22Rv1 (cell line): ENCODE results near the gene RAD21L1.

Source experiments
- H3K27ac ChIP-seq: fragments of 450-650 bp; 2 replicates; pipeline ENCODE4 v1.5.1; 2017
- ZFX ChIP-seq: fragments of 450-650 bp; IDR thresholded peaks from 2 replicates; pipeline ENCODE4 v1.6.1; 2017; ENCODE audit warnings: antibody characterized with exemption, borderline replicate concordance
- TF ChIP-seq, protein P1 (sequence below): fragments of 450-650 bp; IDR thresholded peaks from 2 replicates; pipeline ENCODE4 v1.5.1; 2017; ENCODE audit warnings: mild to moderate bottlenecking

The RAD21L1 gene

DNA sequence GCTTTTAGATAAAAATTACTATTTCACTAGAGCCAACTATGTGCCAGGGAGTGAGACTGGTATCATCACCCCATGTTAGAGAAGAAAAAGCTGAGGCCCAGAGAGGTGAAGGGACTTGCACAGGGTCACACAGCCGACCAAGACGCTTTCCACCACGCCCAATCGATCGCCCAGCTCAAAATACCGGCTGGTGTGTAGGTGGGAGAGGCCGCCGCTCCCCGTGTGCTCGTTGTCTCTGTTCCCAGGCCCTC is 40.0 kb downstream of the RAD21L1 start:
- no peak overlapping the region for H3K27ac ChIP-seq

DNA sequence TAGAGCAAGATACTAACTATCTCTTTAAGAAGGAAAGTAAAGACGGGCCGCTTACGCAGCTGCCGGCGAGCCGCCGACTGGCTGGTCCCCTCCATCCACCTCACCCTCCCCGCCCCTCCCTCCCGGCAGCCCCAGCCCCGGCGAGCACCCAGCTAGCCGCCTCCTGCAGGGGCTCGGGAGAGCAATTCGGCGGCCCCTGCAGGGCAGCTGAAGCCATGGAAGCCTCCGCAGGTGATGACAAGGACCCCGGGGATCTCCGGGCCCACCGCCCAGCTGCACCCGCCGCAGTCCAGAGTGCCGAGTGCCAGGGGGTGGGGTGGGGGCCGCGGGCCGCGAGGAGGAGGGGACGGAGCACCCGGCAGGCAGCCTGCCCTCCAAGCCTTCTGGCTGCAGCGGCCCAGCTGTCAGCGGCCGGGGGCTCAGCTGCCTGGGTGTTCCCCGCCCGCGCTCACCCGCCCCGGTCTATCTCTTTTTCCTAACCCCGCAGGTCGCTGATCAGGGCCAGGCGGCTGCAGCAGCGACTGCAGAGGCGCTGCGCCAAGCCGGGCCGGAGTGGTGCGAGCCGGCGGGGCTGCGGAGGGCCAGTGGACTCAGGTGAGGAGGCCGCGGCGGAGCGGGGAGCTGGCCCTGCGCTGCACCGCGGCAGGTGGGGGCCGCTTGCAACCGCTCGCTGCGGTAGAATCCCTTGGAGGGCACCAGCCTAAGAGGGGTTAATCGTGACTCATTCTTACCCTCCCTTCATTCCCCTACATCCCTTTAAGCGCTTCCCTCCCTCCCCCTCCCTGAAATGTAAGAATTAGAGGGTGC is 40.5 kb downstream of the RAD21L1 start, which contains the start of gene SNPH:
TSS of gene SNPH (plus strand) at position 128 of the 807 bp plus-strand sequence. CDS start 29,946 bp downstream, outside the sequence.
- TF ChIP-seq, protein P1, sequence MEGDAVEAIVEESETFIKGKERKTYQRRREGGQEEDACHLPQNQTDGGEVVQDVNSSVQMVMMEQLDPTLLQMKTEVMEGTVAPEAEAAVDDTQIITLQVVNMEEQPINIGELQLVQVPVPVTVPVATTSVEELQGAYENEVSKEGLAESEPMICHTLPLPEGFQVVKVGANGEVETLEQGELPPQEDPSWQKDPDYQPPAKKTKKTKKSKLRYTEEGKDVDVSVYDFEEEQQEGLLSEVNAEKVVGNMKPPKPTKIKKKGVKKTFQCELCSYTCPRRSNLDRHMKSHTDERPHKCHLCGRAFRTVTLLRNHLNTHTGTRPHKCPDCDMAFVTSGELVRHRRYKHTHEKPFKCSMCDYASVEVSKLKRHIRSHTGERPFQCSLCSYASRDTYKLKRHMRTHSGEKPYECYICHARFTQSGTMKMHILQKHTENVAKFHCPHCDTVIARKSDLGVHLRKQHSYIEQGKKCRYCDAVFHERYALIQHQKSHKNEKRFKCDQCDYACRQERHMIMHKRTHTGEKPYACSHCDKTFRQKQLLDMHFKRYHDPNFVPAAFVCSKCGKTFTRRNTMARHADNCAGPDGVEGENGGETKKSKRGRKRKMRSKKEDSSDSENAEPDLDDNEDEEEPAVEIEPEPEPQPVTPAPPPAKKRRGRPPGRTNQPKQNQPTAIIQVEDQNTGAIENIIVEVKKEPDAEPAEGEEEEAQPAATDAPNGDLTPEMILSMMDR: peak; percentile 15; the same call in 1 of the 2 replicates
- TF ChIP-seq ZFX: no peak
- no peak within 1 kb of the TSS for H3K27ac ChIP-seq

More for the DNA sequence above, 40.0 kb downstream of the RAD21L1 start:
- TF ChIP-seq ZFX: no peak
- TF ChIP-seq, protein P1: no peak

DNA sequence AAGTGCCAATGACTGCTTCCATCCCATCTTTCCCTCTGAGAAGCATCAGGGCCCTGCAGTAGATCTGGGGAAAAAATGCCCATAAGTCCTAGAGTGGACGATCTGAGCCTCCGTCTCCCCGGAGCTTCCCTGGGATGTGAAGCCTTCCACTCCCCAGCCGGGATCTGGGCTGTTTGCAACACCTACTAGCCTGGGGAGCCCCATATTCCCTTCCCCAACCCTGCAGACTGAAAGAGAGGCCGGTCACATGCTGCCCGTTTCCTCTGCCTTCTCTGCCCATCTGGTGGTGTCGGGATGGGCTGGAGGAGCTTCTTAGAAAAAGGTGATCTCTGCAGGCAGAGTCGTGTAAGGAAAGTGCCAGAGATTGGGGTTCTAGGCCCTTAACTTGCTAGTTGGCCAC is 41.3 kb downstream of the RAD21L1 start:
- H3K27ac ChIP-seq: no peak overlapping the region
- TF ChIP-seq ZFX: no peak
- TF ChIP-seq, protein P1: no peak

DNA sequence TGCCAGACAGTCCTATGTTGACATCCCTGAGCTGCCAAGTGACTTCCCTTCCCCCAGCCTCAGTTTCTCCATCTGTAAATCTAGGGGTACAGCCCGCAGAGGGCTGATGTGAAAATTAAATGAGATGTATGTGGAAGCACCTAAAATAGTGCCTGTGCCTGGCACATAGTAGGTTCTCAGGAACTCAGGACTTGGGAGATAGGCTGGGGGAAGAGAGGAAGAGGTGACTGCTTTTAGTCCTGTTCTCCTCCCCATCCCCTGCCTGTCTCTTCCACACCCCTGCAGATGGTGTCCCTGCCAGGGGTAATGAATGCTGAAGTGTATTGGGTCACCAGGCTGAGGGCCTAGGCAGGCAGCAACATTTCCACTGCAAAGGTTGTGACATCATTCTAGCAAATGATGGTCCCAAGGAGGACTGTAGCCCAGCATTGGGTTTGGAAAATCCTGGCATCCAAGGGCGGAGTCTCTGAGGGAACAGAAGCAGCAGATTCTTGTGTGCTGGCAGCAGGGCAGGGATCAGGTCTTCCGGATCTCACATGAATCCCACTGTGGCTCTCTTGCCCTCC is 42.0 kb downstream of the RAD21L1 start:
- H3K27ac ChIP-seq: no peak overlapping the region
- TF ChIP-seq, protein P1: no peak
- no peak for TF ChIP-seq ZFX

DNA sequence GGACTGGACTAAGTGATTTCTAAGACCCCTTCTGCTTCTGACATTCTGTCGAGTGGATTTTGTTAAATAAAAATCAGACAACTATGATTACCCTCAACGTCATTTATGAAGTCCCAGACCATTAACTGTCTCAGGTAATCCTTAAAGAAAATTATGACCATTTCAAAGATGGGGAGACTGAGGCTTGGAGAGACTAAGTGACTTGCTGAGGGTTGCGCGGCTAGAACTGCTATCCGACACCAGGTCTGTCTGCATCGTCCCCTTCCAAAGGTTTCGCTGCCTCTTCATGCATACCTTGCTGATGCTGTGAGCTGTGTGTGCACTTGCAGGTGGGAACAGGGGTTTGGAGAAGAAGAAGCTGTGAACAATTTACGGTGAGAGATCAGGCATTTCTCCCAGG is 43.4 kb downstream of the RAD21L1 start:
- H3K27ac ChIP-seq: no peak overlapping the region
- no peak for TF ChIP-seq ZFX
- TF ChIP-seq, protein P1: no peak

DNA sequence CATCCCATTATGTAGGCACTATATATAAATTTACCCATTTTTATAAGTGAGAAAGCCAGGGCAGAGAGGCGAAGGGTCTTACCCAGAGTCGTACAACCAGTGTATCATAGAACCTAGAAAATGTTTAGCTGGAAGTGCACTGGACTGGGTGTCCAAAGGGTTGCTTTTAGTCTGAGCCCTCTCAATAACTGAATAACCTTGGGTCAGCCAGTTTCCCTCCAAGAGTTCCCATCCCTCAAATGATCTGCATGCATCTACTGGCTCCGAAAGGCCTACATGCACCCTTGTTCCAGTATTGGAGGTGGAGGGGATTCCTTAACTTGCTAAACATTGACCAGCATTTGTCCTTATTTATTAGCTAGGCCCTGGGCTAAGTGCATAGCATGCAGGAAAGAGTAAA is 44.0 kb downstream of the RAD21L1 start:
- no peak for TF ChIP-seq ZFX
- TF ChIP-seq, protein P1: no peak

More for the DNA sequence above, 44.0 kb downstream of the RAD21L1 start:
- H3K27ac ChIP-seq: no peak overlapping the region
